IPS-18a (cell line): Measurements from ENCODE around the gene GPR108.

ENCODE experiments used
- H3K27ac ChIP-seq: one replicate; pipeline ENCODE4 v1.5.1; 2013; ENCODE audit warnings: low read length
- H3K27me3 ChIP-seq: one replicate; pipeline ENCODE4 v1.6.1; 2013; ENCODE audit warnings: mild to moderate bottlenecking, low read length; ENCODE audit not compliant: control insufficient read depth, insufficient read depth
- H3K36me3 ChIP-seq: one replicate; pipeline ENCODE4 v1.6.1; 2013; ENCODE audit warnings: low read depth, low read length; ENCODE audit not compliant: control insufficient read depth
- H3K4me1 ChIP-seq: one replicate; pipeline ENCODE4 v1.6.1; 2013; ENCODE audit warnings: low read depth, low read length; ENCODE audit not compliant: control insufficient read depth
- H3K4me3 ChIP-seq: one replicate; pipeline ENCODE4 v1.5.1; 2013; ENCODE audit warnings: low read length
- H3K9ac ChIP-seq: one replicate; pipeline ENCODE4 v1.6.1; 2013; ENCODE audit warnings: mild to moderate bottlenecking, low read length, moderate library complexity
- H3K9me3 ChIP-seq: one replicate; pipeline ENCODE4 v1.6.1; 2013; ENCODE audit warnings: low read depth, low read length; ENCODE audit not compliant: control insufficient read depth

GPR108 gene

GRCh38 chr19:6723108-6723618 lies 14.2 kb downstream of the GPR108 start:
- no peaks in the 10 kb centered on the region for H3K4me1 ChIP-seq
- H3K9ac ChIP-seq: no peak overlapping the region
- no peaks in the 10 kb centered on the region for H3K9me3 ChIP-seq
- no peaks in the 10 kb centered on the region for H3K27me3 ChIP-seq
- H3K27ac ChIP-seq: no peak overlapping the region
- no peak overlapping the region for H3K4me3 ChIP-seq
- H3K36me3 ChIP-seq: no peaks in the 10 kb centered on the region

GRCh38 chr19:6721773-6722172 lies 15.6 kb downstream of the GPR108 start:
- no peaks in the 10 kb centered on the region for H3K9me3 ChIP-seq
- H3K27ac ChIP-seq: no peak overlapping the region
- no peaks in the 10 kb centered on the region for H3K36me3 ChIP-seq
- H3K4me1 ChIP-seq: no peaks in the 10 kb centered on the region
- H3K27me3 ChIP-seq: no peaks in the 10 kb centered on the region
- H3K9ac ChIP-seq: no peak overlapping the region
- H3K4me3 ChIP-seq: no peak overlapping the region

- H3K4me1 ChIP-seq: no peaks in the 10 kb centered on the region
- H3K27me3 ChIP-seq: no peaks in the 10 kb centered on the region
- H3K27ac ChIP-seq: no peak overlapping the region
- H3K4me3 ChIP-seq: no peak overlapping the region
- H3K36me3 ChIP-seq: no peaks in the 10 kb centered on the region
- no peak overlapping the region for H3K9ac ChIP-seq
- H3K9me3 ChIP-seq: no peaks in the 10 kb centered on the region
These were observed 16.3 kb downstream of the GPR108 start for GRCh38 chr19:6721138-6721474.

GRCh38 chr19:6720369-6721137 lies 16.8 kb downstream of the GPR108 start, which contains the start of gene C3:
TSS of gene C3 (minus strand) at chr19:6720650. CDS start at chr19:6720589, 61 bp downstream.
- H3K4me1 ChIP-seq: no peaks in the 10 kb centered on the region
- no peaks in the 10 kb centered on the region for H3K9me3 ChIP-seq
- H3K27me3 ChIP-seq: no peaks in the 10 kb centered on the region
- no peak within 1 kb of the TSS for H3K9ac ChIP-seq
- H3K27ac ChIP-seq: no peak within 1 kb of the TSS
- H3K4me3 ChIP-seq: no peak within 1 kb of the TSS
- H3K36me3 ChIP-seq: no peaks in the 10 kb centered on the region

GRCh38 chr19:6719992-6720368 lies 17.4 kb downstream of the GPR108 start:
- H3K27me3 ChIP-seq: no peaks in the 10 kb centered on the region
- no peak overlapping the region for H3K4me3 ChIP-seq
- H3K9me3 ChIP-seq: no peaks in the 10 kb centered on the region
- H3K36me3 ChIP-seq: no peaks in the 10 kb centered on the region
- no peak overlapping the region for H3K9ac ChIP-seq
- H3K4me1 ChIP-seq: no peaks in the 10 kb centered on the region
- no peak overlapping the region for H3K27ac ChIP-seq

- Histone ChIP-seq H3K36me3 (no peaks in the 10 kb centered on the region), H3K4me1 (no peaks in the 10 kb centered on the region), H3K9ac (no peak overlapping the region), H3K9me3 (no peaks in the 10 kb centered on the region), H3K27ac (no peak overlapping the region), H3K4me3 (no peak overlapping the region), H3K27me3 (no peaks in the 10 kb centered on the region)
These were observed 17.9 kb downstream of the GPR108 start for GRCh38 chr19:6719540-6719861.

GRCh38 chr19:6718741-6719539 lies 18.4 kb downstream of the GPR108 start:
- Histone ChIP-seq H3K9me3 (no peaks in the 10 kb centered on the region), H3K4me1 (no peaks in the 10 kb centered on the region), H3K27me3 (no peaks in the 10 kb centered on the region), H3K4me3 (no peak overlapping the region), H3K27ac (no peak overlapping the region), H3K36me3 (no peaks in the 10 kb centered on the region), H3K9ac (no peak overlapping the region)

GRCh38 chr19:6718111-6718740 lies 19.2 kb downstream of the GPR108 start:
- no peaks in the 10 kb centered on the region for H3K4me1 ChIP-seq
- H3K9me3 ChIP-seq: no peaks in the 10 kb centered on the region
- H3K27ac ChIP-seq: no peak overlapping the region
- H3K4me3 ChIP-seq: no peak overlapping the region
- no peaks in the 10 kb centered on the region for H3K27me3 ChIP-seq
- no peaks in the 10 kb centered on the region for H3K36me3 ChIP-seq
- H3K9ac ChIP-seq: no peak overlapping the region

- Histone ChIP-seq H3K9me3 (no peaks in the 10 kb centered on the region), H3K27me3 (no peaks in the 10 kb centered on the region), H3K9ac (no peak overlapping the region), H3K27ac (no peak overlapping the region), H3K4me1 (no peaks in the 10 kb centered on the region), H3K36me3 (no peaks in the 10 kb centered on the region), H3K4me3 (no peak overlapping the region)
These were observed 19.9 kb downstream of the GPR108 start for GRCh38 chr19:6717441-6717971.

GRCh38 chr19:6717036-6717435 lies 20.3 kb downstream of the GPR108 start:
- no peak overlapping the region for H3K4me3 ChIP-seq
- H3K27me3 ChIP-seq: peaks cover 2% of the 10 kb centered on the region
- H3K4me1 ChIP-seq: no peaks in the 10 kb centered on the region
- H3K9me3 ChIP-seq: no peaks in the 10 kb centered on the region
- no peaks in the 10 kb centered on the region for H3K36me3 ChIP-seq
- H3K27ac ChIP-seq: no peak overlapping the region
- H3K9ac ChIP-seq: no peak overlapping the region

- H3K4me3 ChIP-seq: no peak overlapping the region
- H3K9me3 ChIP-seq: no peaks in the 10 kb centered on the region
- no peak overlapping the region for H3K27ac ChIP-seq
- H3K27me3 ChIP-seq: peaks cover 6% of the 10 kb centered on the region
- no peak overlapping the region for H3K9ac ChIP-seq
- no peaks in the 10 kb centered on the region for H3K4me1 ChIP-seq
- no peaks in the 10 kb centered on the region for H3K36me3 ChIP-seq
These were observed 20.8 kb downstream of the GPR108 start for GRCh38 chr19:6716610-6716970.
